HK-2 (cell line): Measurements from ENCODE around the gene LPIN3.

Experiments
- DNase-seq: peaks from one replicate; pipeline ENCODE4 v3.0.0-alpha.2; 2018; ENCODE audit not compliant: unreplicated experiment

The LPIN3 gene

GRCh38 chr20:41392871-41393704 lies 52.5 kb downstream of the LPIN3 start:
- DNase-seq = no peak

DNA sequence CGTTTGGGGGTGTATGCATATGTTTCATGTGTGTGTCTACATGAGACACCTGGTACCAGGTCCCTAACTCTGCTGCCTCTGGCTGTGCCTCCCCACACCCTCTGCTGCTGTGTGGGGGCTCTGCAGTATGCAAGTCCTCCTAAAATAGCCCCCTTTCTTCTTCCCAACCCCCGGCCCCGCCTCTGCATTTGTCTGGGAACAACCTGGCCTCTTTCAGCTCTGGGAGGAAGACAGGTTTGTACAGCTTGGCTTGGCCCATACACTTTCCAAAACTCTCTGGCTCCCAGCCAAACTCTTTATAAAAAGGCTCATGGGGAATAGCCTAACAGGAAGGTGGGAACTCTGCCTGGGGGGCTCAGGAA lies 53.1 kb downstream of the LPIN3 start:
- no peak for DNase-seq

- DNase-seq = no peak
Observed at GRCh38 chr20:41394081-41394480, 53.5 kb downstream of the LPIN3 start.

- no peak for DNase-seq
Observed at GRCh38 chr20:41394931-41395666, 54.5 kb downstream of the LPIN3 start.

GRCh38 chr20:41395667-41396664 lies 55.3 kb downstream of the LPIN3 start:
- no peak for DNase-seq

GRCh38 chr20:41398408-41398807 lies 57.8 kb downstream of the LPIN3 start:
- DNase-seq = no peak

GRCh38 chr20:41403604-41404003 lies 63.0 kb downstream of the LPIN3 start:
- DNase-seq = no peak

- no peak for DNase-seq
Observed at GRCh38 chr20:41405436-41405835, 64.8 kb downstream of the LPIN3 start.

- DNase-seq = no peak
Observed at GRCh38 chr20:41406353-41406752, 65.7 kb downstream of the LPIN3 start.

DNA sequence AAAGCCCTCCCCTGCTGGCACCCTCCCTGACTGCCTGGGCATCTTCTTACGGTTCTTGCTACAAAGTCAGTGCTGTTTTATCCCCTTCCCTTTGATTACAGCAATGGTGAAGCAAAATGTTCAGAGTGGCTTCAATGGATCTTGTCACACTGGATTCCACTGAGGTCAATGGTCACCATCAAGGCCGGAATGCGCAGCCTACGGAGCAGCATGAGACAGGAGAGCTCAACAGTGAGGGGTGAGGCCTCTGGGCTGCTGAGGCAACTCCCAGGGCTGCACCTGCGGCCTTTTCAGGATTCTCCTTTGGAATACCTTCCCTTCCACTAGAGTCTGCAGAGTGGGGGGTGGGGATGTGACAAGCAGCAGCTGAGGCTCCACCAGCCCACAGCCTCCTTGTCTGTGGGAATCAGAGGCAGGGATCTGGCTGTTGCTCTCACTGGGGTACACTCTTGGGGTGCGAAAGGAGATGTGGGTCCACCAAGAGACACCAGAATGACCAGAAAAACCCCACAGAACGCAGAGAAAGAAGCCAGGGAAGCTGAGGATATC lies 66.3 kb downstream of the LPIN3 start:
- no peak for DNase-seq

GRCh38 chr20:41407607-41408006 lies 67.0 kb downstream of the LPIN3 start:
- DNase-seq = no peak

- no peak for DNase-seq
Observed at GRCh38 chr20:41408156-41408794, 67.7 kb downstream of the LPIN3 start.

DNA sequence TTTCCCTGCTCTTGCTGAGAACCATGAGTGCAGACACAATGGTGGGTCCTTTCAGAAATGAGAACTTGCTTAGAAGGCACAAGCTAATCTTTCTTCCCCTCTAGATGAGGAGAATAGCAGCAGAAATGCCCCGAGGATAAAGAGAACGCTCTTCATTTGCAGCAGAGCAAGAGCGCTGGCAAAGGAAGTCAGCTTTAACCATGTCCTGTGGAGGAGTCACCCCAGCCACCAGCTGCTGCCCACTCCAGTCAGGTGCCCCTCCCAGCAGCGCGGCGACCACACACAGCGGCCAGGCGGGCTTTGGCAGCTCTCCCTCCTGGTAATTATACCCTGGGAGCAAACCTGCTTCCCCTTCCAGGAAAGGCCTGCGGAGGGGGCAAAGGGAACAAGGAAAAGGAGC lies 68.4 kb downstream of the LPIN3 start:
- no peak for DNase-seq
